HepG2 (cell line): Measurements from ENCODE around the gene PET117. TPM values are rescaled to one million over a fixed set of nuclear protein-coding genes. Genes with fewer than 3 reads are reported as not detected.
"Not testable (repeated sequence)": the region's sequence is repeated elsewhere in the genome, so short reads cannot be mapped to it uniquely, and the experiment has no call there.

Experiments used
- ATAC-seq: fragments of 200-7000 bp; cut with Tn5 transposase; 3 replicates; pipeline ENCODE4 v1.9.1; 2020; ENCODE audit warnings: mild to moderate bottlenecking, moderate library complexity
- BruUV-seq: library from RNA; stranded (reverse); fragments of 400-500 nt; replicated peaks from 2 replicates; lab custom pipeline; 2021; lab: Mats Ljungman, UMichigan
- CTCF ChIA-PET: fragments of 300-600 bp; formaldehyde crosslinking; extraction: SDS; loops from one replicate; lab custom pipeline; 2021; ENCODE audit warnings: low total read pairs, inconsistent platforms, low intra/inter-chr PET ratio; lab: Yijun Ruan, JAX
- POLR2A ChIA-PET: fragments of 350-600 bp; sonication (Branson Sonifier 250); formaldehyde crosslinking; loops from one replicate; lab custom pipeline; 2020; ENCODE audit warnings: antibody characterized with exemption, inconsistent platforms; lab: Yijun Ruan, JAX
- DNase-seq: peaks from one replicate; pipeline ENCODE4 v3.0.0-alpha.2; 2015; ENCODE audit warnings: low spot score
- FAIRE-seq: peaks from 3 replicates; lab custom pipeline; 2011; peaks lifted over from hg19 to GRCh38; lab: Jason Lieb, UNC
- H2AFZ ChIP-seq: one replicate; pipeline ENCODE4 v1.6.1; 2011; ENCODE audit warnings: low read length, inconsistent platforms
- H3K27ac ChIP-seq: fragments of 300-600 bp; 3 replicates; pipeline ENCODE4 v1.8.0; 2011; ENCODE audit warnings: mixed run types, mild to moderate bottlenecking, mixed read lengths, low read length, inconsistent platforms; ENCODE audit not compliant: insufficient read depth; ENCODE audit errors: extremely low read length
- H3K27me3 ChIP-seq, 2 experiments: fragments of 200-600 bp in 1 of 2; 2 replicates in 1 of 2; 3 replicates in 1 of 2; pipeline versions ENCODE4 v1.6.0 to v1.8.0; 2011; ENCODE audit warnings: low read length in 2 of 2, mild to moderate bottlenecking in 2 of 2, moderate library complexity in 2 of 2, inconsistent platforms in 1 of 2; ENCODE audit not compliant: insufficient read depth in 2 of 2, control insufficient read depth in 1 of 2
- H3K36me3 ChIP-seq, 2 experiments: fragments of 200-600 bp in 1 of 2; replicated peaks in 1 of 2; 2 replicates in 1 of 2; 3 replicates in 1 of 2; pipeline versions ENCODE4 v1.5.1 to v1.8.0; 2011; ENCODE audit warnings: low read length in 2 of 2, inconsistent platforms in 1 of 2; ENCODE audit not compliant: insufficient read depth in 2 of 2, control insufficient read depth in 1 of 2
- H3K4me1 ChIP-seq: 2 replicates; pipeline ENCODE4 v1.5.1; 2012; ENCODE audit warnings: low read length, inconsistent platforms; ENCODE audit not compliant: insufficient read depth
- H3K4me2 ChIP-seq: 2 replicates; pipeline ENCODE4 v1.6.0; 2011; ENCODE audit warnings: low read depth, low read length, inconsistent platforms
- H3K4me3 ChIP-seq, 3 experiments: fragments of 200-600 bp in 1 of 3; sonication (generic), shearing (Covaris generic) in 1 of 3; replicated peaks in 1 of 3; 2 replicates each; pipeline ENCODE4 v1.5.1; 2011 to 2016; ENCODE audit warnings: low read length in 3 of 3, inconsistent platforms in 2 of 3, low read depth in 2 of 3, mild to moderate bottlenecking in 2 of 3, control low read depth in 1 of 3, mixed read lengths in 1 of 3; ENCODE audit not compliant: insufficient read depth in 1 of 3
- H3K79me2 ChIP-seq: one replicate; pipeline ENCODE4 v1.6.1; 2011; ENCODE audit warnings: low read length, inconsistent platforms; ENCODE audit not compliant: insufficient read depth
- H3K9ac ChIP-seq: 2 replicates; pipeline ENCODE4 v1.6.0; 2011; ENCODE audit warnings: mild to moderate bottlenecking, low read depth, low read length, inconsistent platforms; ENCODE audit not compliant: insufficient read depth
- H3K9me3 ChIP-seq: 2 replicates; pipeline ENCODE4 v1.5.1; 2012; ENCODE audit warnings: mild to moderate bottlenecking, low read length
- H4K20me1 ChIP-seq: 2 replicates; pipeline ENCODE4 v1.6.0; 2011; ENCODE audit warnings: inconsistent platforms, mild to moderate bottlenecking, low read length, moderate library complexity; ENCODE audit not compliant: insufficient read depth
- ATF3 ChIP-seq: sonication (generic); formaldehyde crosslinking; IDR thresholded peaks from 2 replicates; pipeline ENCODE4 v1.4.0; 2020; ENCODE audit warnings: missing genetic modification reagents
- CEBPG ChIP-seq: IDR thresholded peaks from 2 replicates; pipeline ENCODE4 v1.6.1; 2016
- GLMP ChIP-seq: sonication (generic); formaldehyde crosslinking; IDR thresholded peaks from 2 replicates; pipeline ENCODE4 v1.9.0; 2021; ENCODE audit warnings: missing genetic modification reagents, mild to moderate bottlenecking, borderline replicate concordance
- POGK ChIP-seq: sonication (generic); formaldehyde crosslinking; conservative IDR thresholded peaks from 2 replicates; pipeline ENCODE4 v1.8.0; 2022; ENCODE audit warnings: mild to moderate bottlenecking, moderate library complexity, missing genetic modification reagents
- STAG1 ChIP-seq: sonication (generic); formaldehyde crosslinking; IDR thresholded peaks from 2 replicates; pipeline ENCODE4 v1.4.0; 2020; ENCODE audit warnings: missing genetic modification reagents
- ZNF18 ChIP-seq: sonication (generic); formaldehyde crosslinking; IDR thresholded peaks from 2 replicates; pipeline ENCODE4 v1.8.0; 2022; ENCODE audit warnings: mild to moderate bottlenecking, missing genetic modification reagents; ENCODE audit not compliant: insufficient replicate concordance
- ZNF280B ChIP-seq: sonication (generic); formaldehyde crosslinking; IDR thresholded peaks from 2 replicates; pipeline ENCODE4 v1.5.0; 2020; ENCODE audit warnings: missing genetic modification reagents, mild to moderate bottlenecking, borderline replicate concordance
- ZNF644 ChIP-seq: IDR thresholded peaks from 2 replicates; pipeline ENCODE4 v1.6.1; 2016; ENCODE audit warnings: low read depth
- ZNF891 ChIP-seq: sonication (generic); formaldehyde crosslinking; IDR thresholded peaks from 2 replicates; pipeline ENCODE4 v1.5.0; 2020; ENCODE audit warnings: mild to moderate bottlenecking, missing genetic modification reagents
- in situ Hi-C: cut with HindIII; loops from 2 replicates; pipeline ENCODE4 v1.10.0; 2017; ENCODE audit warnings: low pct_unique_long_range_greater_than_20kb; ENCODE audit not compliant: extremely low pct_ligation_motif_present
- intact Hi-C: fragments of 100-400 bp; cut with micrococcal nuclease; formaldehyde crosslinking; loops from one replicate; pipeline ENCODE4 v1.10.0; 2022; ENCODE audit not compliant: unreplicated experiment
- polyA plus RNA-seq, 8 experiments: library from polyadenylated mRNA; depleted of rRNA in 3 of 8; stranded (reverse) in 7 of 8; unstranded in 1 of 8; fragments of >200 nt; fragmentation: Illumina TruSeq in 4 of 8; extraction: Trizol in 4 of 8; gene quantifications; 2 replicates each; pipeline versions ENCODE4 v1.2.1 to v1.2.3, GENCODE V29; 2011 to 2016; ENCODE audit warnings: low read depth in 4 of 8, missing spikeins in 1 of 8, mixed read lengths in 1 of 8; ENCODE audit not compliant: insufficient read depth in 1 of 8
- total RNA-seq, 5 experiments: library from RNA; depleted of rRNA; stranded (reverse); fragments of >200 nt; fragmentation: Illumina TruSeq; extraction: Trizol; gene quantifications; 2 replicates each; pipeline ENCODE4 v1.2.3, GENCODE V29; 2016; ENCODE audit warnings: low read depth in 1 of 5

The PET117 gene
- total and polyA plus RNA-seq, 2 of the 13 experiments (the other 11 are each of a cell fraction or from before 2014, with no cell fraction given): 22.2 to 48.2 TPM

GRCh38 chr20:18176318-18176785 is 38.7 kb downstream of the PET117 start (continued):
- TF ChIP-seq POGK (CRISPR knock-in tag) (0 out of 2 replicates have a peak, but pooled peaks have one; percentile 62), STAG1 (CRISPR knock-in tag) (peak; percentile 16; the same call in 1 of the 2 replicates), GLMP (CRISPR knock-in tag) (no peak), ATF3 (CRISPR knock-in tag) (peak; percentile 54; the same call in 1 of the 2 replicates), ZNF644 (CRISPR knock-in tag) (0 out of 2 replicates have a peak, but pooled peaks have one; percentile 46), ZNF891 (CRISPR knock-in tag) (0 out of 2 replicates have a peak, but pooled peaks have one; percentile 40), CEBPG (peak; percentile 89), ZNF280B (CRISPR knock-in tag) (peak; percentile 44; the same call in 1 of the 2 replicates), ZNF18 (no peak)

GRCh38 chr20:18180366-18180765 is 42.7 kb downstream of the PET117 start:
- CTCF ChIA-PET, intact Hi-C loops, H3K4me2 ChIP-seq, in situ Hi-C loops, H3K9ac ChIP-seq, H3K27me3 ChIP-seq, DNase-seq, BruUV-seq, H3K36me3 ChIP-seq, H3K4me1 ChIP-seq, H3K27ac ChIP-seq, H4K20me1 ChIP-seq, H2AFZ ChIP-seq, POLR2A ChIA-PET, H3K4me3 ChIP-seq, H3K79me2 ChIP-seq, ATAC-seq, FAIRE-seq: not testable (repeated sequence)
- peaks cover 17% of the 10 kb centered on the region for H3K9me3 ChIP-seq
